Activated CD4-positive, alpha-beta T cell treated with anti-CD3 and anti-CD28 coated beads for 24 hours (primary cell): ENCODE results near the gene TRIM67.
"Not testable (repeated sequence)": the region's sequence is repeated elsewhere in the genome, so short reads cannot be mapped to it uniquely, and the experiment has no call there.

Experiments
- DNase-seq, 2 donors: peaks; one replicate each; pipeline ENCODE4 v3.0.0-alpha.2; 2020; ENCODE audit warnings: low read depth in 2 of 2

Gene TRIM67

DNA sequence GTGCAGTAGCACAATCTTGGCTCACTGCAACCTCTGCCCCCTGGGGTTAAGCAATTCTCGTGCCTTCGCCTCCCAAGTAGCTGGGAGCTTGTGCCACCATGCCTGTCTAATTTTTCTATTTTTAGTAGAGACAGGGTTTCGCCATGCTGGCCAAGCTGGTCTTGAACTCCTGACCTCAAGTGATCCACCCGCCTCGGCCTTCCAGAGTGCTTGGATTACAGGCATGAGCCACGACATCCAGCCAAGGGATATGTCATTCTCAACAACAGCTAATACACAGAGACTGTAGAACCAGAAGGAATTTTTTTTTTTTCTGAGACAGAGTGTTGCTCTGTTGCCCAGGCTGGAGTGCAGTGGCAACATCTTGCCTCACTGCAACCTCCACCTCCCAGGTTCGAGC lies 3.7 kb upstream of the TRIM67 start:
- not testable (repeated sequence) for DNase-seq

DNA sequence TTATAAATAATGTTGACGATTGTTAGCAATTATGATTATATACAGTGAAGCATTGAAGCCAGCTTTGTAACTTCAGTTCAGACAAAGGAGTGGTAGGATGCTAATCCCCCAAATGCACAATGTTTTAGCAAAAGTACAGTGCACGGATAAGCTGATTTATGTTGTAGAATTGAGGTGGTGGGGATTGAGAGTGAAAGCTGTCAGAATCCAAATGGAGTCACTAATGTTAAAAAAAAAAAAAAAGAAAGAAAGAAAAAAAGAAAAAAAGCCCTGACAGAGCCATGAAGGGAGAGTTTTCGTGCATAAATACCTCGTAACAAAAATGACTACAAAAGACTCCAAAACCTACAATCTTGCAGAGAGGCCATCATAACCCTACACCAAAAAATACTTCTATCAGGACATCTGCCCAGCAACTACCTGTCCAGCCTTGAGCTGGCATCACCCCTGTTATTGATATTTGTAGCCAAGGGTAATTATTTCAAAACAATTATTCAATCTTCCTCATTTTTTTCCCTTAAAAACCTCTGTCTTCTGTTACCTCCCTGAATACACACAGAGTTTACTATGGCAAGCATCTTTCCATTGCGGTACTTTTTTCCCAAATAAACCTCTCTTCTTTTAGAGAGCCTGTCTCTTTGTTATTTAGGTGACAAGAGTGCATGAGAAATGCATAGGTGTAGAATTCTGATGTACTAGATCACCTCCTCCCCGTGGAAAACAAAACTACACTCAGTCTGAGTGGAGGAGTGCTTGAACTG lies 2.5 kb upstream of the TRIM67 start:
- DNase-seq: no peak

DNA sequence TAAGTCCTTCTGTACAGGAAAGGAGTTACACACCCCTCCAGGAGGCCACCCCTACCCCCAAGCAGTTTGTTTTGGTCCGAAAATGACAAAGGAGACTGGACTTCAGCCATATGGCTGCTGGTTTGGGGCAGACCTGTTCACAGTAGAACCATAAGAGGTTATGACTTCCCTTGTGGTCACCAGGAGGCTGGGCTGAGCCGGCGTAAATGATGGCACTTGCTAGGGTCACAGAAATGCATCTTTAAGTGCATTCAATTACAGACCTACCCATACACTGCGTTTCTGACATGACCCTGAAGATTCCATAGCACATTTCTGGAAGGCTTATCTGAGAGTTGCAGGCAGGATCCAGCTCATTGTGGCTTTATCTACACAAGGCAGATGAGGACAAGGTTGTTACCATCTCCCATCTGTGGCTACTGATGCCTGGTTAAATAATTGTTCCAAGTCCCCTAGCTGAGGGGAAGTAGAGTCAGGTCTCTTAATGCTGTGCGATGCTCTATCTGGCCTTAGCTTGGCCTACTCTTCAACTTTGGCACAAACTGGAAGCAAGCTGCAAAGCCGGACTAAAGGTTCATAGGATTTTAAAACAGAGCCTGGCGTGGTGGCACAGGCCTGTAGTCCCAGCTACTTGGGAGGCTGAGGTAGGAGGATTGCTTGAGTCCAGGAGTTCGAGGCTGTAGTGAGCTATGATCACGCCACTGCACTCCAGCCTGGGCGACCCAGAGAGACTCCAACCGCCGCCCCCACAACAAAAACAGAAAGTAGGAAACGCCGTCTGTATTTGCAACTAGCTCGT lies 1.7 kb upstream of the TRIM67 start:
- DNase-seq: no peak

DNA sequence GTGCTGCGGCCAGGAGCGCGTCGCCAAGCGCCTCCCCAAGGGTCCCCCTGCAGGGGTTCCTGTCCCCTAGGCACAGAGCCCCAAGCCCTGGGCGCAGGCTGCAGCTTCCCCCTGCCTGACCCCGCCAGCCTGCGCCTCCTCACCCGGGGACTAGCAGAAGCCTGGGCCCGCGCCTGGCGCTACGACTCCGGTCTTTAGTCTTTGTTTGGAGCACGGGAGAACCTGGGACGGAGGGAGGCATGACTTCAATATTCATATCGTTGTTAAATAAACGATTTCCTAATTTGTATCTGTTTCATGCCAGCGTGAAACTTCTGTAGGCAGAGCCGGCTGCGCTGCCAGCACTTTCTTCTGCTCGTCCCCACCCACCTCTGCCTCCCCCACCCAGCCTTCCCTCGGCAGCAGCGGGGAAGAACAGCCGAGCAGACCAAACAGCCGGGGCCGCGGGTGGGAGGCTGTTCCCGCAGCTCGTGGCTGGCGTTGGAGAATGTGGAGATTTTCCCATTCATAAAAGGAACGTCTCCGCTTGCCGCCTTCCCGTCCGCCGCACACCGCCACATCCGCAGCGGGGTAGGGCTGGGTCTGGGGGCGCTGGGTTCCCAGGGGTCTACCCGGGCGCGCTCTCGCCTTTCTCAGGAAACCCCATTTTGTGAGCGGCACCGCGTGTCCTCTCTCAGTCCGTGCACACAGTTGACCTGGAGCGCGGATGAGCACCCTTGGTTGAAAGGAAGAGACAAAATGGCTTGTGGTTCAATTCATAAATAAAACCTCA lies 777 bp upstream of the TRIM67 start:
- DNase-seq: no peak

DNA sequence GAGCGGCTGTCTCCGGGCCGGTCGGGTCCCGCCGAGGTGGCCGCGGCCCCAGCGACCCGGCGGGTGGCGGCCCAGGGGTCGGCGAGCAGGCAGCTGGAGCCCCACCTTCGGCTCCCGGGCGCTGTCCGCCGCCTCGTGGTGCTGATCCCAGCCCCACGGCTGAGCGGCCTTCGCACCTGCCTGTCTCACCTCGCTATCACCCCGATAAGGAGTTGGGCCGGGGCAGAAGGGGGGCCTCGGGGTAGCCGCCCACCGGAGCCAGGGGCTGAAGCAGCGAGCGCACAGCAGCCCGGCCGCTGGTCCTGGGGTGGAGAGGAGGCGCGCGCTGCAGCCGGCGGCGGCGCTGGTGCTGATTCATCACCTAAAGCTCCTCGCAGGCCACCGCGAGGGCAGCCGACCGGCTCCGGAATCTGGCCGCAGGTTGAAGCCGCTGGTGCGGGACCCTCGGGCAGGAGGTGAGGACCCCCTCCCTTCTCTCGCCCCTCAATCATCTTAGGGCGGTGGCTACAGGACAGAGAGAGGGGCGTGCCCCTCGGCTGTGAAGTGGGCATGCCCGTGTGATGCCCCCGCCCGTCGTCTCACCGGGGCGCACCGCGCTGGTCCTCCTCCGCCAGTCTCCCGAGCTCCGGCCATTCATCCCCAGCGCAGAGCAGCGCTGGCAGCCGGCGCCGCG lies 575 bp downstream of the TRIM67 start:
- peak in 1 of 2 donors; percentile 22 for DNase-seq

DNA sequence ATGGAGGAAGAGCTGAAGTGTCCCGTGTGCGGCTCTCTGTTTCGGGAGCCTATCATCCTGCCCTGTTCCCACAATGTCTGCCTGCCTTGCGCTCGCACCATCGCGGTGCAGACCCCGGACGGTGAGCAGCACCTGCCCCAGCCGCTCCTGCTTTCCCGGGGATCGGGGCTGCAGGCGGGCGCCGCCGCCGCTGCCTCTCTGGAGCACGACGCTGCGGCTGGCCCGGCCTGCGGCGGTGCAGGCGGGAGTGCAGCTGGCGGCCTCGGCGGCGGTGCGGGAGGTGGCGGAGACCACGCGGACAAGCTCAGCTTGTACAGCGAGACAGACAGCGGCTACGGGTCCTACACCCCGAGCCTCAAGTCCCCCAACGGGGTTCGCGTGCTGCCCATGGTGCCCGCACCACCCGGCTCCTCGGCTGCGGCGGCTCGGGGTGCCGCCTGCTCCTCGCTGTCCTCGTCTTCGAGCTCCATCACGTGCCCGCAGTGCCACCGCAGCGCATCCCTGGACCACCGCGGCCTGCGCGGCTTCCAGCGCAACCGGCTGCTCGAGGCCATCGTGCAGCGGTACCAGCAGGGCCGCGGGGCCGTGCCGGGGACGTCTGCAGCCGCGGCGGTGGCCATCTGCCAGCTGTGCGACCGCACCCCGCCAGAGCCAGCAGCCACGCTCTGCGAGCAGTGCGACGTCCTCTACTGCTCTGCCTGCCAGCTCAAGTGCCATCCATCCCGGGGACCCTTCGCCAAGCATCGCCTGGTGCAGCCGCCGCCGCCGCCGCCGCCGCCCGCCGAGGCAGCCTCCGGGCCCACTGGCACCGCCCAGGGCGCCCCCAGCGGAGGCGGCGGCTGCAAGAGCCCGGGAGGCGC lies 1.3 kb downstream of the TRIM67 start:
- DNase-seq: no peak

DNA sequence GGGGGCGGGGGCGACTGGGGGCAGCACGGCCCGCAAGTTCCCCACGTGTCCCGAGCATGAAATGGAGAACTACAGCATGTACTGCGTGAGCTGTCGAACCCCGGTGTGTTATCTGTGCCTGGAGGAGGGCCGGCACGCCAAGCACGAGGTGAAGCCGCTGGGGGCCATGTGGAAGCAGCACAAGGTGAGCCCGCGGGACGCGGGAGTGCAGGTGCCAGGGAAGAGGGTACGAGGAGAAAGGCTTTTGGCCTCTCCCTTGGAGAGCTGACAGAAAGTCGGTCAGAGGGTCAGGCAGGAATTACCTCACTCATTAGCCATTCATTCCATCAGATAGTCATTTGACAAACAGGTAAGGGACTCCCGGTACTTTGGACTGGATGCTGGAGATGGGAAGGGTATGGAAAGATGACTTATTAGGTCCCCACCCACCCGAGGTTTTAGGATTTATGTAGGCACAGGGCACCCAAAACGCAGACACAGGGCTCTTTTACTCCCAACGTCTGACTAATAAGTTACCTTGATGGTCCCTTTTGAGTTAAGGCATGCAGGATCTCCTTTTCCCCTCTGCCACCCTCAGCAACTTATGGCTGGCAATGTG lies 2.1 kb downstream of the TRIM67 start:
- no peak for DNase-seq

DNA sequence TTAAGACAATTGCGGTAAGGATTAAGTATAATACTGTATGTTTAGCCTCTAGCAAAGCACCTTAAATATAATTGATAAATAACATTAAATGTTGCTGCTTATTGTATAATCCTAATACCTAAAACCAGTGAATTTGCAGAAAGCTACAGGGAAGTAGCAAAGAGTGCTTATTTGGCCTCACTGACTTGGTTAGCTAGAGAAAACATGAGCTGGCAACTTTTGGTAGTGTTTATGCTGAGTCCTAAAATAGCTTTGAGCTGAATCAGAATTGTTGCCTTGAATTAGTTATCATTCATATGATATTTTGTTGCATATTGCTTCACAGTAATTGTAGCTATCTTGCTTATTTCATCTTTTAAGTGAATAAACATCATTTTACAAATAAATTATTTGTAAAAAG lies 3.5 kb downstream of the TRIM67 start:
- DNase-seq: no peak

DNA sequence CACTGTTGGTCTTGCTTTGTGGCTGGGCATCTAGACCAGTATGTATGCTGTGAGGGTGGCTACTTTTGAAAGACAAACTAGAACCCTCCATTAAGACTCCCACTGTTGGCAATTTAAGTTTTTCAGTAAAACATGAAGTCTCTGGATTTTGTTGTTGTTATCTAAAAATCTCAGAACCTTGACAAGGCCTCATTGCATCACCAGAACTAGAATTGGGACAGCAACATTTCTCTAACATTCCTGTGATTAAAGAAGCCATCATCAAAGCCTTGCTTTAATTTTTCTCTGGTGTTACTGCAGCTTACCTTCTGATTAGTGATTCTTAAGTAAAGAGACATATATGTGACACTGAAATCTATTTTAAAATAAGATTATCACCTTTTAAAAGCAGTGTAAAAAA lies 4.5 kb downstream of the TRIM67 start:
- no peak for DNase-seq

DNA sequence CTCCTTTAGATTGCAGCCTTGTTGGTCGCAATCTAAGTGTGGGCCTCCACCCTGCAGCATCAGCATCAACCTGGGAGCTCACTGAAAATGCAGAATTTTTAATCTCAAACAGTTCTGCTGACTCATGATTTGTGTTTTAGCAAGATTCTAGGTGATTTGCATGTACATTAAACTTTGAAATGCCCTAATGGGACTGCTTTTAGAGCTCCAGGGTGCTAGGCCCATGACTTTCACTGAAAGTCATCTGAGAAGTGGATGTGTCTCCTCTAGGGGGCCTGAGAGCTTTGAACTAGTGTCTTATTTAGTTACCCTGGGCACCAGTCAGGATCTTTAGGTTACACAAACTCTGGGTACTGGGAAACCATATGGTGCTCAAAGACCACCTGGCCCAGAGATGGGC lies 9.0 kb downstream of the TRIM67 start:
- DNase-seq: no peak

DNA sequence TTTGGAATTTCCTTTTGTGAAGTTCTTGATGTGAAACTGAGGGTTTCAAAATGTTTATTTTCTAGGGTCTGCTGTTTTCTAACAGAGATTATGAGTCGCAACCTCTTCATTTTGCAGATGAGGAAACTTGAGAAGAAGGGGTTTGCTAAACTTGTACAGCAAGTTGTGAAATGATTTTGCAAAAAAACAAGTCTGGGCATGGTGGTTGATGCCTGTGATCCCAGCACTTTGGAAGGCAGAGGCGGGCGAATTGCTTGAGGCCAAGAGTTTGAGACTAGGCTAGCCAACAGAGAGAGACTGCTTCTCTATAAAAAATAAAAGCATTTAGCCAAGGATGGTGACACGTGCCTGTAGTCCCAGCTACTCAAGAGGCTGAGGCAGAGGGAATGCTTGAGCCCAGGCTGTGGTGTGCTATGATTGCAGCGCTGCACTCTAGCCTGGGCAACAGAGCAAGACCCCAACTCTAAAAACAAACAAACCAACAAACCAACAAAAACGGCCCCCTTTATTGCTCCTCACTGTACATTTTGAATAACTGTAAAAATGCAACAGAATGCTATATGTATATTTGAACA lies 9.9 kb downstream of the TRIM67 start:
- DNase-seq: no peak

DNA sequence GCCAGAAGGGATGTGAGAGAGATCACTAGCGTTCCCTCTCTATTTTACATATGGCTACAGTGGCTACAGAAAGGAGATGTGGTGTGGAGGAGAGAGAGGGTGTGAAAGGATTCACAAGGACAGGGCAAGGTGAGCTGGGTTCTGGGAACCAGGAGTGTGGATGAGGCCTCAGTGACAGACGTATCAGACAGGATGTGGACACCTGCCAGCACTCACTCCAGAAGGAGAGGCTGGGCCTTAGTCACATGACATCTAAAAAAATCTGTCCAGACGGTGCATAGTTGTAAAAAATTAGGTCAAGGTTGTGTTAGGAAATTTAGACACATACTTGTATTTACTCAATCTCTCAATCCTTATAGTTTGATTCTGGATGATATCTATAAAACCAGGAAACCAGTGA lies 10.6 kb downstream of the TRIM67 start:
- DNase-seq: no peak

DNA sequence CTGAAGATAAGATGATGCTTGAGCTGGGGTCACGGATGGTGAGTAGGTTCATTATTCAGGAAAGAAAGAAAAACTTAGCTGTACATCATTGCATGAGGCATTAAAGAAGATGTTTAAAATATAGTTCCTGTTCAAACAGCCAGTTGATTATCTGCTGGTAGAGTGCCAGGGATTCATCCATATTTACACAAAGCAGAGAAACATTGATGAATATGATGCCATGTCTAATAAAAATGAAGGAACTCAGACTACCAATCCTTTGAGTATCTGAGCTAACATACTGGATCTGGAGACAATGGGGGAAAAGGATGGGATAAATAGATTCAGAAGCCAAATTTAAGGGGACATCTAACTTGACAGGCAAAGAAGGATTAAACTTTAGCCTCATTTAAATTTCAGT lies 14.6 kb downstream of the TRIM67 start:
- DNase-seq: no peak

DNA sequence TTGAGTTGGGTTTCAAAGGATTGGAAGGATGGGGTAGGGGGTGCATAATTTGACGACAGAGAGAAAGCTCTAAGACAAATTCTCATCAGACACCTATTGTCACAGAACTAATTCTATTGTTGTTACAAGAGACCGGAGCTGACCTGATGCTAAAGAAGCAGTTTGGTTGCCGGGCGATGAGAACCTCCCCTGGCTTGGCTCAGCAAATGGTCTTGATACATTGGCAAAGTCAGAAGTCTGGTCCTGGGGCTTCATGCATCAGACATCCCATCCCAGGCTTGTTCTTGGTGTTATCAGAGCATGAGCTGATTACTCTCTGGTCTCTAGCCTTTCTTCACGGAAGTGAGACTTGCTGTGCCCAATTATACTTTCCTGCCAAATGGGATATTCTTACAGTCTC lies 15.4 kb downstream of the TRIM67 start:
- DNase-seq: no peak

DNA sequence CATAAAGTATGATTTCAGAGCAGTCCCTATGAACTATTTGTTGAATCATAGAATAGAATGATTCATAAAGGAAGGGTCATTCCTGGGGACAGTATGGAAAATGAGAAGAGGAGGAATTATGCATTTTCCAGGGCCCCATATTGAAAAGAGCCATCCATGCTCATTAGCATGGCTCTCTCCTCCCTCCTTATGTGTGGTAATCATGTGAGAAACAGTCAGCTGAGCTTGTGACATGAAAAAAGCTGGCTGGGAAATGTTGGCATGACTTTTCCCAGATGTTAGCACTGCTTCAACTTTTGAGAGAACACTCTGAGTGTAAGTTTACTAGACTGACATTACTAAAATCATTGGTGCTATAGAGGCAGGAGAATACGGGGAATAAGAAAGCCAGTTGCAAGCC lies 16.1 kb downstream of the TRIM67 start:
- no peak for DNase-seq

DNA sequence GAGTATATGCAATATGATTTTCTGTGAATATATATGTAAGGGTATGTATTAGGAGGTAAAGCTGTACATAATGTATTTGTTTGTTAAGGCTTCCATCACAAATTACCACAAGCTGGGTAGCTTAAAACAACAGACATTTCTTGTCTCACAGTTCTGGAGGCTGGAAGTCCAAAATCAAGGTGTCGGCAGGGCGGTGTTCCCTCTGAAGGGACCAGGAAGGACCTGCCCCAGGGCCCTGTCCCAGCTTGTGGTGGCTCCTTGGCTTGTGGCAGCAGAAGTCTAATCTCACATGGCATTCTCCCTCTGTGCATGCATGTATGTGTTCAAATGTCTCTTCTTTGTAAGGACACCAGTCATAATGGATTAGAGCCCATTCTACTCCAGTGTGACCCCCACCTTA lies 17.1 kb downstream of the TRIM67 start:
- no peak for DNase-seq

DNA sequence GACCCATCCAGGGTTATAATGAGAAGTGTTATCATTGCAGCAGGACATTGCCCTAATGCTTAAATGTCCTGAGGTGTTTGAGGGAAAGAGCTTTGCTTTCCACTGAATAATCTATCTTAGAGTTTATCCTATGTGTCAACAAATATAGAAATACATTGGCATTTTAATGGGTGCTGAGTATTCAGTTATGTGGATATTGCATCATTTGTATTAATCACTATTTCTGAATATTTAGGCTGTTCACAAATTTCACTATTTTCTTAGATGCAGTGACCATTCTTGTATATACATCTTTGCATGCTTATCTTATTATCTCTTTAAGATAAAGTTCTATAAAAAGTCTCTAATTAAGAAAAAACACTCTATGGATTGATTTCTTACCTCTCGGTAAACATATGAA lies 18.2 kb downstream of the TRIM67 start:
- DNase-seq: no peak

DNA sequence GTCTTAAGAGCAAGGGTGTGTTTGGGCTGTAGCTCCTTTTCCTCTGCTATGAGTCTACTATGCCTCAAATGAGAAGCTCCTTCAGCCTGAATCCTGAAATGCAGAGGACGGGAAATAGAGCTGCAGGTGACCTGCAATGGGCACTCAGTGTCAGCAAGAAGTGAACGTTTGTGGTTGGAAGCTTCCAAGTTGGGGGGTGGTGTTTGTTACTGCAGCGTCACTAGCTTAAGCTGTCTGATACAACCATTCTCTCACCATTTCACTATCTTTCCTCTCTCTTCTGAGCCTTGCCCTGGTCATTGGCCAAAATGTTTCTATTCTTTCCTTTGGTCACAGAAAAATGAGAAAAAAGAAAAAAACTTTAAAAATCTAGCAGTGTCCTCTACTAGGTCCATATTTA lies 19.4 kb downstream of the TRIM67 start:
- no peak for DNase-seq

DNA sequence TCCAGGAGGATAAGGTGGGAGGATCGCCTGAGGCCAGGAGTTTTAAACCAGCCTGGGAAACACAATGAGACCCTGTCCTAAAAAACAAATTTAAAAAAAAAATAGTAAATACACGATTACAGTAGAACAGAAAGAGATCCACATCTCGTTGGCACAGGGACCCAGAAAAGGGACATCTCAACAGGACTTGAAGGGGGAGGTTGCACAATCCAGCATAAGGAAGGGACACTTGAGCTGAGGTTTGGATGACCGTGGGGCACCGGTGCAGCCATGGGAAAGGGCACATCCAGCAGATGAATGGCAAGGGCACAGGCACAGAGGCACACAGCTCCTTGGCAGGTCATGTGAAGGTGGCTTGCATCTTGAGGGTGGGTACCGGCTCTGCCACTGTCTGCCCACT lies 20.5 kb downstream of the TRIM67 start:
- DNase-seq: no peak
